ENCODE results near the gene SLC26A2. TPM values are rescaled to one million over a fixed set of nuclear protein-coding genes. Genes with fewer than 3 reads are reported as not detected.

SLC26A2 gene
- total and polyA plus RNA-seq, 2 experiments from 2014 or later = 6.2 to 11.1 TPM

DNA sequence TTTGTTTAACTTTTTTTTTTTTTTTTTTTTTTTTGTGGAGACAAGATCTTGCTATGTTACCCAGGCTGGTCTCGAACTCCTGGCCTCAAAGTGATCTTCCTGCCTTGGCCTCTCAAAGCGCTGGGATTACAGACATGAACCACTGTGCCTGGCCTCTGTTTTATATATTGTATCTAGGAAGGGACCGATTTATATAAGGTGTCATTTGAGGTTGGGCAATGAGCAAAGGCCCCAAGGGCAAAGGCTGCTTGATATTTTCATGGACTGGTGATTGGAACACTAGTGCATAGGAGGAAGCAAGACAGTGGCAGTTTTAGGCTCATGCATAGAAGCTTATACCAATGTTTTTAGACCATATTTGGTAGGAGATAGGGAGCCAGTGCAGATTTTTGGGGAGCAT, 3.2 kb downstream of the SLC26A2 start:
- TF ChIP-seq EZH2 (IDR thresholded peaks at IDR 0.05; ENCODE audit: insufficient read depth, poor library complexity, severe bottlenecking) (no peak), EZH2phosphoT487 (IDR thresholded peaks at IDR 0.05; ENCODE audit: insufficient read depth, low read depth) (no peak)
- Histone ChIP-seq H3K27me3 (replicated peaks; ENCODE audit: insufficient read depth) (no peaks in the 10 kb centered on the region), H2AFZ (no peak overlapping the region), H4K20me1 (ENCODE audit: insufficient read depth) (no peaks in the 10 kb centered on the region), H3K4me2 (ENCODE audit: unreplicated experiment) (no peak overlapping the region), H3K79me2 (ENCODE audit: insufficient read depth) (peaks cover 12% of the 10 kb centered on the region; the same call in 1 of the 2 replicates), H3F3A (ENCODE audit: insufficient read depth) (peaks cover 20% of the 10 kb centered on the region), H3K9me3 (ENCODE audit: low read depth) (no peaks in the 10 kb centered on the region), H3K27ac (no peak overlapping the region), H3K9ac (no peak overlapping the region), H3K36me3 (ENCODE audit: low read depth) (no peaks in the 10 kb centered on the region), H3K4me1 (ENCODE audit: insufficient read depth) (peaks cover 4% of the 10 kb centered on the region), H3K9me2 (ENCODE audit: insufficient read depth) (no peaks in the 10 kb centered on the region), H3K4me3 (no peak overlapping the region)
- in situ Hi-C loops (cut with MboI) = loop anchor here (10.0 kb wide), 2 partner anchors 109 to 329 kb away; no protein-coding TSS in a partner anchor
- DNase-seq = no peak
- 91 to 94% methylated on average over 3 of the region's 3 CpGs for WGBS, 2 experiments (ENCODE audit: low coverage in 1 of 2, low lambda C conversion rate in 2 of 2, missing lambda C conversion rate in 2 of 2)

DNA sequence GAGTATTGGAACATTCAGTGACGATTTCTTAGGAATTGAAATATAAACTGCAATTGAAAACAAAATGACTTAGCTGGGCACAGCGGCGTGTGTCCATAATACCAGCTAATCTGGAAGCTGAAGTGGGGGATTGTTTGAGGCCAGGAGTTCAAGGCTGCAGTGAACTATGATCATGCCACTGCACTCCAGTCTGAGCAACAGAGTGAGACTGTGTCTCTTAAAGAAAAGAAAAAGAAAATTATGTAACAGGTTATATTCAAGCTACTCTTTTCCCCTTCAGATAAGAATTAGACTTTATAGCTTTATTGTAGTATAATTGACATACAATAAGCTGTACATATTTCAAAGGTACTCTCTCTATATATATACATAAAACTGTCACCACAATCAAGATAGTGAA, 6.4 kb downstream of the SLC26A2 start:
- Histone ChIP-seq H3K9ac (no peak overlapping the region), H3K4me3 (no peak overlapping the region), H3K79me2 (ENCODE audit: insufficient read depth) (peaks cover 12% of the 10 kb centered on the region; the same call in 1 of the 2 replicates), H3K36me3 (ENCODE audit: low read depth) (no peaks in the 10 kb centered on the region), H3K27ac (no peak overlapping the region), H3K27me3 (replicated peaks; ENCODE audit: insufficient read depth) (no peaks in the 10 kb centered on the region), H3F3A (ENCODE audit: insufficient read depth) (no peaks in the 10 kb centered on the region), H3K4me1 (ENCODE audit: insufficient read depth) (no peaks in the 10 kb centered on the region), H3K9me3 (ENCODE audit: low read depth) (no peaks in the 10 kb centered on the region), H2AFZ (no peak overlapping the region), H3K9me2 (ENCODE audit: insufficient read depth) (no peaks in the 10 kb centered on the region), H4K20me1 (ENCODE audit: insufficient read depth) (no peaks in the 10 kb centered on the region), H3K4me2 (ENCODE audit: unreplicated experiment) (no peak overlapping the region)
- DNase-seq = no peak
- TF ChIP-seq EZH2 (IDR thresholded peaks at IDR 0.05; ENCODE audit: insufficient read depth, poor library complexity, severe bottlenecking) = no peak
- TF ChIP-seq EZH2phosphoT487 (IDR thresholded peaks at IDR 0.05; ENCODE audit: insufficient read depth, low read depth) = no peak
- WGBS, 2 experiments (ENCODE audit: low coverage in 1 of 2, low lambda C conversion rate in 2 of 2, missing lambda C conversion rate in 2 of 2) = 76 to 80% methylated on average over 3 of the region's 3 CpGs
- in situ Hi-C loops (cut with MboI) = loop anchor here (10.0 kb wide), 2 partner anchors 112 to 332 kb away; no protein-coding TSS in a partner anchor

DNA sequence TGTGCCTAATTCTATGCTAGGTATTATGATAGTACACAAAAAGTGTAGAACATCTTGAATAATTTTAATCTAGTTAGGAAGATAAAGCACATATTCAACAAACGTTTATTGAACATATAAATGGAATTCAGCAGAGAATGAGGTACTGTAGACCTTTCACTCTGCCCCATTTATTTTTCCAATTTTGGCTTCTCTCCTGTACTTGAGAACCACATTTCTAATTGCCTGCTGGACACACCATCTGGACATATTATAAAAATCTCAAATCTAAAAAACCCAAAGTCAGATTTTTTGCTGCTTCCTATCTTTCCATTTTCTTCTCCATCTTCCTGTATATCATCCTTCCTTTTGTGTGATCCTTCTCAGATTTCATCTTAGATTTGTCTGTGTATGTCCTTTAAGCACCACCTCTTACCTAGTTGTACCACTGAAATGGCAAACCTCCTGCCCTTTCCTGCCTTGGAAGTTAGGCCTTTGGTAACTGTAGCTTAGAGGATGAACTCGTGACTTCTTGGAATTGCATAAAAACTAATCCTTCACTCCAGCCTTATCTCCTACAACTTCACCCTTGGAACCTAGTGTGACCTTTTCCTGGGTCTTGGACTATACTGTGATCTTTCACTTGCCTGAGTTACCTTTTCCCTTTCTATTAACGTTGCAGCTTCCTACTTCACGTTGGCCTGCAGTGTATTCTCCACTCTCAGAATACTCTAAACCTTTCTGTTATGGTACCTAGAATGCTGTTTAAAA, 8.8 kb downstream of the SLC26A2 start:
- no peaks in the 10 kb centered on the region for H3K36me3 ChIP-seq (ENCODE audit: low read depth)
- H3K9me3 ChIP-seq (ENCODE audit: low read depth) = no peaks in the 10 kb centered on the region
- in situ Hi-C loops (cut with MboI) = loop anchor here (10.0 kb wide), 2 partner anchors 115 to 335 kb away; no protein-coding TSS in a partner anchor
- DNase-seq = no peak
- TF ChIP-seq EZH2 (IDR thresholded peaks at IDR 0.05; ENCODE audit: insufficient read depth, poor library complexity, severe bottlenecking) (no peak), EZH2phosphoT487 (IDR thresholded peaks at IDR 0.05; ENCODE audit: insufficient read depth, low read depth) (no peak)
- H3K9ac ChIP-seq = no peak overlapping the region
- WGBS, 2 experiments (ENCODE audit: low coverage in 1 of 2, low lambda C conversion rate in 2 of 2, missing lambda C conversion rate in 2 of 2) = 80 to 83% methylated on average over 4 of the region's 4 CpGs
- no peak overlapping the region for H3K4me2 ChIP-seq (ENCODE audit: unreplicated experiment)
- peaks cover 5% of the 10 kb centered on the region; the same call in 1 of the 2 replicates for H3K79me2 ChIP-seq (ENCODE audit: insufficient read depth)
- no peaks in the 10 kb centered on the region for H3K4me1 ChIP-seq (ENCODE audit: insufficient read depth)
- H3K27ac ChIP-seq = no peak overlapping the region
- H4K20me1 ChIP-seq (ENCODE audit: insufficient read depth) = no peaks in the 10 kb centered on the region
- no peak overlapping the region for H2AFZ ChIP-seq
- H3K9me2 ChIP-seq (ENCODE audit: insufficient read depth) = no peaks in the 10 kb centered on the region
- no peaks in the 10 kb centered on the region for H3K27me3 ChIP-seq (replicated peaks; ENCODE audit: insufficient read depth)
- H3F3A ChIP-seq (ENCODE audit: insufficient read depth) = no peaks in the 10 kb centered on the region
- no peak overlapping the region for H3K4me3 ChIP-seq

DNA sequence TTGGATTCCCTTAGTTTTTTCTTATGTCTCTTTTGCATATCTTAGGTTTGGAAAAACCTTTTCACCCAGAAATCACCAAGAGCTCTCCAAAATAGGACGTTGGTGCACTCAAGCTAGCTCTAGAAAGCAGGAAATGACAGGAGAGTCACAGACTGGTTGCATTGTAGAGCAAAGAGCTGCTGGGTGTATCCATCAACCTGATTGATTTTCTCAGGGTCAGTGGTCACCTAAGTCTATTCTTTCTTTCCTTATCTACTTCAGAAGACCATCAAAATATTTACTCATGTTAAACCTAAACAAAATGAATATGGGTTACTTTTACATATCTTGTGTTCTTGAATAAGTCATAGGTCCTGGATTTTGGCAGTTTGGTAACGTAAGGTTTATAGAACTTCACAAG, 14.9 kb downstream of the SLC26A2 start:
- 0 out of 2 replicates have a peak, but pooled peaks cover 2% of the 10 kb centered on the region for H3K36me3 ChIP-seq (ENCODE audit: low read depth)
- TF ChIP-seq EZH2phosphoT487 (IDR thresholded peaks at IDR 0.05; ENCODE audit: insufficient read depth, low read depth) (no peak), EZH2 (IDR thresholded peaks at IDR 0.05; ENCODE audit: insufficient read depth, poor library complexity, severe bottlenecking) (no peak)
- in situ Hi-C loops (cut with MboI) = no loop called here
- no peak for DNase-seq
- no peak overlapping the region for H3K9ac ChIP-seq
- H3K27ac ChIP-seq = no peak overlapping the region
- H3K79me2 ChIP-seq (ENCODE audit: insufficient read depth) = no peaks in the 10 kb centered on the region
- H3F3A ChIP-seq (ENCODE audit: insufficient read depth) = peaks cover 6% of the 10 kb centered on the region; the same call in 1 of the 2 replicates
- no peaks in the 10 kb centered on the region for H4K20me1 ChIP-seq (ENCODE audit: insufficient read depth)
- no peak overlapping the region for H3K4me3 ChIP-seq
- no peaks in the 10 kb centered on the region; the same call in 1 of the 2 replicates for H3K4me1 ChIP-seq (ENCODE audit: insufficient read depth)
- no peaks in the 10 kb centered on the region for H3K9me3 ChIP-seq (ENCODE audit: low read depth)
- H3K4me2 ChIP-seq (ENCODE audit: unreplicated experiment) = no peak overlapping the region
- 72 to 73% methylated on average over 2 of the region's 2 CpGs for WGBS, 2 experiments (ENCODE audit: low coverage in 1 of 2, low lambda C conversion rate in 2 of 2, missing lambda C conversion rate in 2 of 2)
- H3K27me3 ChIP-seq (replicated peaks; ENCODE audit: insufficient read depth) = no peaks in the 10 kb centered on the region
- no peaks in the 10 kb centered on the region for H3K9me2 ChIP-seq (ENCODE audit: insufficient read depth)
- H2AFZ ChIP-seq = no peak overlapping the region

Data from GM23248 (cell line).